A549 (cell line): ENCODE results near the gene SMARCB1.

Experiments used
- CTCF ChIP-seq: fragments of >200 bp; sonication (Bioruptor Twin); formaldehyde crosslinking; IDR thresholded peaks from 3 replicates; pipeline ENCODE4 v1.5.1; 2016
- EP300 ChIP-seq, 2 experiments: fragments of >200 bp; sonication (Bioruptor Twin); formaldehyde crosslinking; IDR thresholded peaks; 2 replicates in 1 of 2; 3 replicates in 1 of 2; pipeline ENCODE4 v1.6.1; 2016 to 2017
- GATA3 ChIP-seq: IDR thresholded peaks from 2 replicates; pipeline ENCODE4 v1.6.1; 2012; ENCODE audit warnings: borderline replicate concordance
- HMGXB4 ChIP-seq: fragments of 250-450 bp; sonication (Bioruptor Pico); IDR thresholded peaks from 2 replicates; pipeline ENCODE4 v1.5.0; 2021; ENCODE audit warnings: mild to moderate bottlenecking, moderate library complexity, borderline replicate concordance
- KDM1A ChIP-seq: fragments of 200-600 bp; sonication (generic); IDR thresholded peaks from 2 replicates; pipeline ENCODE4 v1.6.1; 2016; ENCODE audit warnings: low read depth, mild to moderate bottlenecking
- MAFK ChIP-seq: fragments of 450-650 bp; IDR thresholded peaks from 2 replicates; pipeline ENCODE4 v1.6.1; 2014; ENCODE audit not compliant: partially characterized antibody
- PHF8 ChIP-seq: fragments of 200-600 bp; sonication (generic); IDR thresholded peaks from 2 replicates; pipeline ENCODE4 v1.6.1; 2016; ENCODE audit warnings: low read depth, mild to moderate bottlenecking, antibody characterized with exemption, moderate library complexity, borderline replicate concordance
- POLR2A ChIP-seq: IDR thresholded peaks from 2 replicates; pipeline ENCODE4 v1.6.1; 2012; ENCODE audit warnings: mild to moderate bottlenecking, low read length
- POLR2AphosphoS2 ChIP-seq: conservative IDR thresholded peaks from 2 replicates; pipeline ENCODE4 v1.6.1; 2012; ENCODE audit warnings: low read length, improper control_type of control experiment, inconsistent platforms
- RAD21 ChIP-seq, 2 experiments: fragments of >200 bp in 1 of 2; sonication (Bioruptor Twin) in 1 of 2; formaldehyde crosslinking in 1 of 2; IDR thresholded peaks in 1 of 2; conservative IDR thresholded peaks in 1 of 2; 2 replicates in 1 of 2; 3 replicates in 1 of 2; pipeline ENCODE4 v1.6.1; 2012 to 2018; ENCODE audit warnings: inconsistent platforms in 1 of 2
- SREBF2 ChIP-seq: fragments of 450-650 bp; IDR thresholded peaks from 2 replicates; pipeline ENCODE4 v1.6.1; 2014; ENCODE audit warnings: mild to moderate bottlenecking, moderate library complexity

GRCh38 chr22:23812378-23812777, 25.6 kb downstream of the SMARCB1 start:
- TF ChIP-seq CTCF (no peak), POLR2A (no peak), HMGXB4 (CRISPR knock-in tag) (no peak), KDM1A (no peak), POLR2AphosphoS2 (no peak), MAFK (no peak), SREBF2 (no peak), GATA3 (no peak), EP300 (IDR thresholded peaks at IDR 0.05) (no peak), RAD21 (conservative IDR thresholded peaks at IDR 0.05 in 1 of 2, IDR thresholded peaks at IDR 0.05 in 1 of 2) (no peak), PHF8 (no peak)
